A673 (cell line): Measurements from ENCODE around the gene ZSWIM8. TPM values are rescaled to one million over a fixed set of nuclear protein-coding genes. Genes with fewer than 3 reads are reported as not detected.

Source experiments
- BruUV-seq: library from RNA; stranded (reverse); fragments of 400-500 nt; replicated peaks from 2 replicates; lab custom pipeline; 2021; lab: Mats Ljungman, UMichigan
- CTCF ChIA-PET: fragments of 300-600 bp; sonication (Branson Sonifier 250); formaldehyde crosslinking; loops from one replicate; lab custom pipeline; 2022; ENCODE audit warnings: antibody characterized with exemption; lab: Charles Lee
- POLR2A ChIA-PET: fragments of 300-600 bp; sonication (Branson Sonifier 250); formaldehyde crosslinking; loops from one replicate; lab custom pipeline; 2022; ENCODE audit warnings: antibody characterized with exemption; ENCODE audit not compliant: low non-redundant PET; lab: Charles Lee
- DNase-seq: peaks from one replicate; pipeline ENCODE4 v3.0.0-alpha.2; 2015; ENCODE audit warnings: low spot score
- H3K27ac ChIP-seq: fragments of 200-600 bp; sonication (generic); 2 replicates; pipeline ENCODE4 v1.5.1; 2016; ENCODE audit warnings: mixed run types, low read depth, mild to moderate bottlenecking, mixed read lengths, antibody characterized with exemption, low read length; ENCODE audit not compliant: poor library complexity, severe bottlenecking
- H3K27me3 ChIP-seq: fragments of 200-600 bp; sonication (generic); replicated peaks from 2 replicates; pipeline ENCODE4 v1.6.1; 2017; ENCODE audit warnings: mixed run types, low read depth, mild to moderate bottlenecking, mixed read lengths, antibody characterized with exemption, low read length; ENCODE audit not compliant: insufficient read depth, poor library complexity
- H3K36me3 ChIP-seq: fragments of 200-600 bp; sonication (generic); 2 replicates; pipeline ENCODE4 v1.6.1; 2016; ENCODE audit warnings: mixed run types, mild to moderate bottlenecking, mixed read lengths, antibody characterized with exemption, low read length; ENCODE audit not compliant: insufficient read depth, poor library complexity, severe bottlenecking
- H3K4me1 ChIP-seq: fragments of 200-600 bp; sonication (generic); 2 replicates; pipeline ENCODE4 v1.6.1; 2017; ENCODE audit warnings: mixed run types, mild to moderate bottlenecking, mixed read lengths, antibody characterized with exemption, low read length; ENCODE audit not compliant: insufficient read depth, poor library complexity, severe bottlenecking
- H3K4me3 ChIP-seq: fragments of 200-600 bp; sonication (generic); 2 replicates; pipeline ENCODE4 v1.5.1; 2016; ENCODE audit warnings: low read depth, mixed run types, mild to moderate bottlenecking, mixed read lengths, low read length; ENCODE audit not compliant: poor library complexity, severe bottlenecking
- H3K9me3 ChIP-seq: fragments of 200-600 bp; sonication (generic); 2 replicates; pipeline ENCODE4 v1.6.1; 2016; ENCODE audit warnings: mixed run types, low read depth, mild to moderate bottlenecking, mixed read lengths, antibody characterized with exemption, low read length; ENCODE audit not compliant: poor library complexity, severe bottlenecking
- EZH2 ChIP-seq: fragments of 200-600 bp; sonication (generic); IDR thresholded peaks from 2 replicates; pipeline ENCODE4 v1.6.1; 2017; ENCODE audit warnings: borderline replicate concordance, low read depth, mild to moderate bottlenecking, mixed read lengths, antibody characterized with exemption, low read length; ENCODE audit not compliant: poor library complexity, severe bottlenecking
- intact Hi-C: fragments of 100-400 bp; cut with micrococcal nuclease; formaldehyde crosslinking; loops from one replicate; pipeline ENCODE4 v1.10.0; 2022; ENCODE audit not compliant: unreplicated experiment
- total RNA-seq: library from RNA; stranded (reverse); gene quantifications from 2 replicates; pipeline ENCODE4 v1.2.3, GENCODE V29; 2021
- TF ChIP-seq, protein P1 (sequence below): fragments of 300-800, 200-600 bp; sonication (generic); conservative IDR thresholded peaks from 2 replicates; pipeline ENCODE4 v1.5.1; 2017; ENCODE audit warnings: low read depth, mild to moderate bottlenecking, antibody characterized with exemption, low read length, moderate library complexity, mixed read lengths

Gene ZSWIM8
- total RNA-seq, 1 experiment from 2014 or later, result 71.3 TPM

DNA sequence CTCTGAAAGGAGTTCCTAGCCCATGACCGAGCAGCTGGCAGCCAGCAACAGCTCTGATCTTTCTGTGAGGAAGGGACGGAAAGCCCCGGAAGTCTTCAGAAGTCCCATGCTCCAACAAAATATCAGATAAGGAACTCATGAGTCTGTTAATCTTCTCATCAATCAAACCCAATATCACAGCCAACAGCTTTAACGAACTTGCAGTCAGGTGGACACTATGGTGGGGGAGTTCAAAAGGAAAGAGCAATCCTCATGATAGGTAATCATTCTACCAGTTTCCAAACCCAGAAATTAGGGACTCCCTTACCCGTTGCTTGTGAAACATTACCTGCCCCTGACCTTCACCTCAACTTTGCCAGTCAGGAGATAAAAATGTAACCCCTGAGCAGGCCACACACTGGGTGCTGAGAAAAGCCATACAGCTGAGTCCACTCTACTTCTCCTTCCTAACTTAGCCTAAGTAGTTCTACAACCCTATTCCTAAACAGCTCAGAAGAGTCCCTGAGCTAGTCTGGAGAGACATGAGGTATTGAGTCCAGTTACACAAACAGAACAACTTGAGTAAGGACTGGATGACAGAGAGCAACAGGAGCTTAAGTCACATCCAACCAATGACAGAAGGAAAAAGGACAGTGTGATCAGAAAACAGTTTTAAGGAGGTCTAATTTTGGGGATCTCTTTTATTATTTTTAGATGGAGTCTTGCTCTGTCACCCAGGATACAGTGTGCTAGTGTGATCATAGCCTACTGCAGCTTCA lies 23.8 kb downstream of the ZSWIM8 start:
- ChIA-PET CTCF (no interaction called here), POLR2A (no interaction called here)
- no TSS peak for BruUV-seq
- Histone ChIP-seq H3K27me3 (no peaks in the 10 kb centered on the region), H3K4me1 (no peaks in the 10 kb centered on the region), H3K4me3 (no peak overlapping the region), H3K36me3 (peaks cover 23% of the 10 kb centered on the region), H3K9me3 (no peaks in the 10 kb centered on the region), H3K27ac (no peak overlapping the region)
- TF ChIP-seq, protein P1, sequence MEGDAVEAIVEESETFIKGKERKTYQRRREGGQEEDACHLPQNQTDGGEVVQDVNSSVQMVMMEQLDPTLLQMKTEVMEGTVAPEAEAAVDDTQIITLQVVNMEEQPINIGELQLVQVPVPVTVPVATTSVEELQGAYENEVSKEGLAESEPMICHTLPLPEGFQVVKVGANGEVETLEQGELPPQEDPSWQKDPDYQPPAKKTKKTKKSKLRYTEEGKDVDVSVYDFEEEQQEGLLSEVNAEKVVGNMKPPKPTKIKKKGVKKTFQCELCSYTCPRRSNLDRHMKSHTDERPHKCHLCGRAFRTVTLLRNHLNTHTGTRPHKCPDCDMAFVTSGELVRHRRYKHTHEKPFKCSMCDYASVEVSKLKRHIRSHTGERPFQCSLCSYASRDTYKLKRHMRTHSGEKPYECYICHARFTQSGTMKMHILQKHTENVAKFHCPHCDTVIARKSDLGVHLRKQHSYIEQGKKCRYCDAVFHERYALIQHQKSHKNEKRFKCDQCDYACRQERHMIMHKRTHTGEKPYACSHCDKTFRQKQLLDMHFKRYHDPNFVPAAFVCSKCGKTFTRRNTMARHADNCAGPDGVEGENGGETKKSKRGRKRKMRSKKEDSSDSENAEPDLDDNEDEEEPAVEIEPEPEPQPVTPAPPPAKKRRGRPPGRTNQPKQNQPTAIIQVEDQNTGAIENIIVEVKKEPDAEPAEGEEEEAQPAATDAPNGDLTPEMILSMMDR, result no peak
- TF ChIP-seq EZH2, result no peak
- intact Hi-C loops, result no loop called here
- no peak for DNase-seq

DNA sequence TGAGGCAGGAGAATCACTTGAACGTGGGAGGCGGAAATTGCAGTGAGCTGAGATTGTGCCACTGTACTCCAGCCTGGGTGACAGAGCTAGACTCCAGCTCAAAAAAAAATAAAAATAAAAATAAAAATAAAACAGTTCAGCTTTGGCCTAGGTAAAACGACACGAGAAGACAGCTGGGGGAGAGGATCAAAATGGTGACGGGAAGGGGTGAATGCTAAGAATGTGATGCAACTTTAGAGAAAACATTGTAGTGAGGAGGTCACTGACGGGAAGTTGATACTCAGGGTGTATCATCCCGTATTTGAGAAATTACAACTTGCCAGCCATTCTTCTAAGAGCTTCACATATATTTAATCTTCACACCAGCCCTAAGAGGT lies 24.9 kb downstream of the ZSWIM8 start:
- Histone ChIP-seq H3K4me3 (peak overlapping the region; percentile 97), H3K9me3 (no peaks in the 10 kb centered on the region), H3K27ac (no peak overlapping the region), H3K27me3 (no peaks in the 10 kb centered on the region), H3K36me3 (peaks cover 18% of the 10 kb centered on the region), H3K4me1 (no peaks in the 10 kb centered on the region)
- no TSS peak for BruUV-seq
- intact Hi-C loops, result loop anchor here (1.0 kb wide), 1 partner anchor 25 kb away; the partner anchor contains the start of gene ZSWIM8
- CTCF ChIA-PET, result interaction anchor here (0.6 kb wide), 1 partner anchor 130 kb away, joined by 3 read pairs; no protein-coding TSS in a partner anchor
- TF ChIP-seq, protein P1, result no peak
- no peak for TF ChIP-seq EZH2
- POLR2A ChIA-PET, result no interaction called here
- no peak for DNase-seq

DNA sequence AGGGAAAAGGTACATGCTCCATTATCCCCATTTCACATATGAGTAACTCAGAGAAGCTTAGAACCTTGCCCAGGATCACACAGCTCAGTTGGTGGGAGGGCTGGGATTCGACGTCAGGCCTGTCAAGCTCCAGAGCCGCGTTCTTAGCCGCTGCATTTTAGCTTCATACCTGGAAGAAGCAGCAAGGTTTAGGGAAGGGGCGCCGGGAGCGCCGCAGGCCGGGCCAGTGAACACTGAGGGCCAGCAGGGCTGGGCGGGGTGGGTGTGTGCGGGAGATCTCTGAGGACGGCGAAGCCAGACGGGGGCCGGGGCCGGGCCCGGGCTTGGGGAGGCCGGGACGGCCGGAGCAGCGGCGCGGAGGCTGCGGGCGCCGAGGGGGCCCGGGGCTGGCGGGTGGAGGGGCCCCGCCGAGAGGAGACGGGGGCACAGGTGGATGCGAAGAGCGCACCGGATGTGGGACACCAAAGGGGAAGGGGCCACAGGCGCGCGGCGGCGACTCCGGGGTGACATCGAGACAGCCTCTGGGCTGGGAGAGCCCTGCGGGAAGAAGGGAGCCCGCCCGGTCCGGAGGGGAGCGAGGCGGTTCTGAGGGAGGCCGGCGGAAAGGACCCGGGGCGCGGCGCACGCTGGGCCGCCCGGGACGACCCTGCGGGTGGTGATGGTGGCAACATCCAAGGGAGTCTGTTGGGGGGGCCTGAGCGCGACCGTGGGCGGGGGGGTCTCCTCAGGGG lies 25.5 kb downstream of the ZSWIM8 start:
- DNase-seq, result peak; percentile 24
- intact Hi-C loops, result loop anchor here (1.0 kb wide), 1 partner anchor 26 kb away; the partner anchor contains the start of gene ZSWIM8
- H3K27ac ChIP-seq, result peak overlapping the region; percentile 93
- H3K4me3 ChIP-seq, result peak overlapping the region; percentile 97
- TSS peak; percentile 21 for BruUV-seq
- no peaks in the 10 kb centered on the region for H3K27me3 ChIP-seq
- TF ChIP-seq, protein P1, result no peak
- TF ChIP-seq EZH2, result no peak
- ChIA-PET POLR2A (no interaction called here), CTCF (interaction anchor here (0.6 kb wide), 1 partner anchor 129 kb away, joined by 3 read pairs; no protein-coding TSS in a partner anchor)
- H3K9me3 ChIP-seq, result no peaks in the 10 kb centered on the region
- no peaks in the 10 kb centered on the region for H3K4me1 ChIP-seq
- H3K36me3 ChIP-seq, result peaks cover 13% of the 10 kb centered on the region
